ENCODE measurements around the gene AHRR. TPM values are rescaled to one million over a fixed set of nuclear protein-coding genes. Genes with fewer than 3 reads are reported as not detected.
A peak's percentile ranks its signal among the peaks of the same experiment; 100 is the strongest.

The AHRR gene
- total RNA-seq, 1 donor from 2014 or later: 1.4 TPM

DNA sequence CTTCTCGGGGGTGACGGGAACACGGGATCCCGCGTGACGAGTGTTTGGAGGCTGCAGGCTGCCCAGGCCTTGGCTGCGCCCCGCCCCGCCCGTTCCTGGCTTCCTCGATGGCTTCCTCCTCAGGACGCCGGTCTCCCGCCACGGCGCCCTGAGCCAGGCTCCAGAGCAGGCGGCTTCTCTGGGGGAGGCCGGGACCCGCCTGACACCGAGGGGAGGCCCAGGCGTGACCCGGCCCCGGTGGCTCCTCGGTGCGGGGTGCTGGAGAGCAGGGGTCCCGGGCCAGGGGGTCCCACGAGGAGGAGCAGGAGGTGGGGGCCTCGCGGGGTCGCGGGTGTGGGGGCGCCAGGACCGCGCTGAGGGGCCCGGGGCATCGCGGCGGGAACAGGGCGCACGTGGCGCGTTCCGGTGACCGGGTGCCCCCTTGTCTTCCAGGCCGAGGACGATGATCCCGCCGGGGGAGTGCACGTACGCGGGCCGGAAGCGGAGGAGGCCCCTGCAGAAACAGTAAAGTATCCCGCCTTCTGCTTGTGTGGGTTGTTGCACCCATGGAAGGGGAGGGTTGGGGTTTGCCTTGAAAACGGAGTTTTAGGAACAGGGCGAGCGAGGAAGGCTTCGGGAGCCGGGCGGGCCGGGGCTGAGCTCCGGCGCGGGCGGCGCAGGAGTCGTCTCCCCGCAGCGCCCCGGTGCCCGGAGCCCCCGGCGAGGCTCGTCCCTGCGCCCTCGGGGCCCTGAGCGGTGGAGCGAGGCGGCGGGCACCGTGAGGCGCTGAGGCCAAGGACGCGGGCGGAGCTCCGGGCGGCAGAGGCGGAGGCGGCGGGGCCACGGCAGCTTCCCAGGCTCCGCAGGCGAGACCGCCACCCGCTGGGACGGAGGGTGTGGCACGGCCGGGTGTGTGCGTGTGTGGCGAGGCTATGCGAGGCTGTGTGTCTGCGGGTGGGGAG is 22.2 kb downstream of the AHRR start:
- TF ChIP-seq CTCF (IDR thresholded peaks at IDR 0.05; ENCODE audit: borderline replicate concordance): no peak
- Histone ChIP-seq H3K36me3 (no peaks in the 10 kb centered on the region), H3K4me1 (peaks cover 8% of the 10 kb centered on the region), H3K27ac (replicated peaks) (no peak overlapping the region), H3K9me3 (replicated peaks) (peaks cover 4% of the 10 kb centered on the region), H3K4me3 (peak overlapping the region; percentile 66), H3K27me3 (ENCODE audit: low read depth) (peaks cover 29% of the 10 kb centered on the region)
- peak; percentile 52 for DNase-seq
- intact Hi-C loops (cut with micrococcal nuclease): no loop called here

DNA sequence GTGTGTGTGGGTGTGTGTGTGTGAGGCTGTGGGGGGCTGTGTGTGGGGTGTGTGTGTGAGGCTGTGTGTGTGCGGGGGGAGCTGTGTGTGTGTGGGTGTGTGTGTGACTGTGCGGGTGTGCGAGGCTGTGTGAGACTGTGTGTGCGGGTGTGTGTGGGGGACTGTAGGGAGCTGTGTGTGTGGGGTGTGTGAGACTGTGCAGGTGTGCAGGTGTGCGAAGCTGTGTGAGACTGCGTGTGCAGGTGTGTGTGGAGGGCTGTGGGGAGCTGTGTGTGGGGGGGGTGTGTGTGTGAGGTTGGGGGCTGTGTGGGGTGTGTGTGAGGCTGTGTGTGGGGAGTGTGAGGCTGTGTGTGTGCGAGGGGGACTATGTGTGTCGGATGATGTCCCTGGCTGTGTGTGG is 23.2 kb downstream of the AHRR start:
- DNase-seq: no peak
- Histone ChIP-seq H3K4me3 (no peak overlapping the region), H3K4me1 (peaks cover 8% of the 10 kb centered on the region), H3K36me3 (no peaks in the 10 kb centered on the region), H3K27me3 (ENCODE audit: low read depth) (peaks cover 29% of the 10 kb centered on the region), H3K27ac (replicated peaks) (no peak overlapping the region), H3K9me3 (replicated peaks) (peaks cover 4% of the 10 kb centered on the region)
- intact Hi-C loops (cut with micrococcal nuclease): no loop called here
- no peak for TF ChIP-seq CTCF (IDR thresholded peaks at IDR 0.05; ENCODE audit: borderline replicate concordance)

DNA sequence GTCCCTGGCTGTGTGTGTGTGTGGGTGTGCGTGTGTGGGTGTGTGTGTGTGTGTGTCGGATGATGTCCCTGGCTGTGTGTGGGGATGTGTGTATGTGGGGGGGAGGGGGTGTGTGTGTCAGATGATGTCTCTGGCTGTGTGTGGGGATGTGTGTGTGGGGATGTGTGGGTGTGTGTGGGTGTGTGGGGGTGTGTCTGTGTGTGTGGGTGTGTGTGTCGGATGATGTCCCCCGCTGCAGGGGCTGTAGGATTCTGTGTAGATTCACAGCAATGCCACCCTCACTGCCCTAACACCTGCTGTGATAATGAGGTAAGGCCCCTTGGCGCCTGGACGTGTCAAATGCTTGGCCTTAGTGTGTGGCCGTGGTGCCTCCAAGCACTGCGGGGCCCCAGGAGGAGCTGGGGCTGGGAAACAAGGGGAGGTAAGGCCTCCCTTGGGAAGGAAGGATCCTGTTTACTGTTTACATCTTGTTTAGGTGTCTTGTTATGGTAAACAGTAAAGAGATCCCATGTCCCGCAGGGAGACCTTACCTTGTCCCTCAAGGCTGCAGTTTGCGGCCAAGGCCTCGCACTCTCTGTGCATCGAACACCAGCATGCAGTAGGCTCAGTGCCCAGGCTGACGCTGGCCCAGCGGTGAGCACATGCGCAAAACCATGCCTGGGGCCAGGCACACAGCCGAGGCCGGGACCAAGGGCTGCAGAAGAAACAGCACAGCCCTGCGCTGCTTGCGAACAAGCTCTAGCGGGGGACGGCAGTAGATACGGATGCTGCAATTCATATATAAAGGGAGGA is 24.1 kb downstream of the AHRR start:
- Histone ChIP-seq H3K27me3 (ENCODE audit: low read depth) (peaks cover 33% of the 10 kb centered on the region), H3K27ac (replicated peaks) (no peak overlapping the region), H3K9me3 (replicated peaks) (peaks cover 4% of the 10 kb centered on the region), H3K4me1 (peaks cover 8% of the 10 kb centered on the region), H3K4me3 (no peak overlapping the region), H3K36me3 (no peaks in the 10 kb centered on the region)
- intact Hi-C loops (cut with micrococcal nuclease): no loop called here
- DNase-seq: no peak
- TF ChIP-seq CTCF (IDR thresholded peaks at IDR 0.05; ENCODE audit: borderline replicate concordance): no peak

DNA sequence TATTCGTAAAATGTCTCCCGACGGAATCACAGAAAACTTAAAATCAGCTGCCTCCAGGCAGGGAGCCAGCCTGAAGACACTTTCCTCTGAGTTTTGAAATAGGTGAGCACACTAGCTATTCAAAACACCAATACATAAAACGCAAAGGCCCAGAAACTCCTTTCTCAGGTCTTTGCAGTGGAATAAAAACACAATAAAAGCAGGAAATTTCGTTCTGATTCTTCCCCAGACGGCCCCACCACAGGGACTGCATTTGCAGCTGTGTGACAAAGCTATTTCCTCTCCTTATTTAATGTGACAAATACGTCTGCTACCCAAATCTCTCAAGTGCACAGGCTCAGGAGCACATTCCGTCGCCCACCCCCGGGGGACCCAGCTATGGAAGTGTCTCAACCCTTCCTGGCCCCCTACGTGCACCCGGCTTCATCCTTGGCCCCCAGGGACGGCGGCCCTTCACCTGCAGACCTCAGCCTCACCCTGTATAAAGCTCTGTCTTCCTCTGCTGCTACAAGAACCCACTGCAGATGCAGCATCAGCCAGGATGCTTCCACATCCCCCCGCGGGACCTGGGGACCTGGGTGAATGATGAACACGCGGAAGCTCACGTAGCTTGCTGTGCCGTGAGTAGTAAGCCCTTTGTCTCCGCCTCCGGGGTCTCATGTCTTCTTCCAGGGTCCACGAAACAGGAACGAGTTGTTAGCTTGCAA is 24.9 kb downstream of the AHRR start:
- Histone ChIP-seq H3K27ac (replicated peaks) (no peak overlapping the region), H3K36me3 (no peaks in the 10 kb centered on the region), H3K4me1 (peaks cover 8% of the 10 kb centered on the region), H3K4me3 (no peak overlapping the region), H3K27me3 (ENCODE audit: low read depth) (peaks cover 33% of the 10 kb centered on the region), H3K9me3 (replicated peaks) (peaks cover 4% of the 10 kb centered on the region)
- DNase-seq: no peak
- no peak for TF ChIP-seq CTCF (IDR thresholded peaks at IDR 0.05; ENCODE audit: borderline replicate concordance)
- intact Hi-C loops (cut with micrococcal nuclease): no loop called here

DNA sequence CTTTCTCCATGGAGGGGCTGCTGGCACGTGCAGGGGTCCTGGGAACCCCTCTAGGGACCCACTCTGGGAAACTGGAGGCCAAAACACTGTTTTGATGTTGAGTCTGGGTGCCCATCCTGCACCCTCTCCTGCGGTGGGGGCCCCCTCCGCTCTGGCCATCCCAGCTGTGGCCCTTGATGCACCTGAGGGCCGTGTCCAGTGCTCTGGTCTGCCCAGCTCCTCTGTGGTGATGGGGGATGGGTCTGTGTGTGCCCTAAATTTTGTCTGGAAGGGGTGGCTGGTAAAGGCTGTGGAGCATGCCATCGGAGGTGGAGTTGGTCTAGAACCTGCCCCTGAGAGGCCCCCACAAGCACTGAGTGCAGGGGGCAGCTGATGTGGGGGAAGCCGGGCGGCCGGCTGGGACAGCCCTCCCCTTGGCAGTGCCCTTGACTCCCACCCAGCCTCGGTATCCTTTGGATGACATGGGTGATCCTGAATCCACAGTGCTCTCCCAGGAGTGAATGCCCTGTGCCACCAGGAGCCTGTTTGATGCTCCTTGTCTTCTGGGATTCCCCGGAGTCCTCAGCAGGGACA is 26.3 kb downstream of the AHRR start:
- Histone ChIP-seq H3K36me3 (no peaks in the 10 kb centered on the region), H3K4me3 (no peak overlapping the region), H3K27me3 (ENCODE audit: low read depth) (peaks cover 29% of the 10 kb centered on the region), H3K4me1 (peaks cover 8% of the 10 kb centered on the region), H3K27ac (replicated peaks) (no peak overlapping the region), H3K9me3 (replicated peaks) (peaks cover 1% of the 10 kb centered on the region)
- no peak for DNase-seq
- TF ChIP-seq CTCF (IDR thresholded peaks at IDR 0.05; ENCODE audit: borderline replicate concordance): no peak
- intact Hi-C loops (cut with micrococcal nuclease): no loop called here
